ENCODE results near the gene IL36RN.
"Not testable (repeated sequence)": the region's sequence is repeated elsewhere in the genome, so short reads cannot be mapped to it uniquely, and the experiment has no call there.

The IL36RN gene

DNA sequence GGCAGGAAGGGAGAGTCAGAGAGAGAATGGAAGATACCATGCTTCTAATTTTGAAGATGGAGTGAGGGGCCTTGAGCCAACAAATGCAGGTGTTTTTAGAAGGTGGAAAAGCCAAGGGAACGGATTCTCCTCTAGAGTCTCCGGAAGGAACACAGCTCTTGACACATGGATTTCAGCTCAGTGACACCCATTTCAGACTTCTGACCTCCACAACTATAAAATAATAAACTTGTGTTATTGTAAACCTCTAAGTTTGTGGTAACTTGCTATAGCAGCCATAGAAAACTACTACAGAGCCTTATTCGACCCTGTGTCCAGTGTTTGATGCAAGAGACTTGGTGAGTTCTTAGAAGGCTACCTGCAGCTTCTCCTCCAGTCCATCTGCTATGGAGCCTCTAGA, 16.6 kb downstream of the IL36RN start:
- no peak for DNase-seq

DNA sequence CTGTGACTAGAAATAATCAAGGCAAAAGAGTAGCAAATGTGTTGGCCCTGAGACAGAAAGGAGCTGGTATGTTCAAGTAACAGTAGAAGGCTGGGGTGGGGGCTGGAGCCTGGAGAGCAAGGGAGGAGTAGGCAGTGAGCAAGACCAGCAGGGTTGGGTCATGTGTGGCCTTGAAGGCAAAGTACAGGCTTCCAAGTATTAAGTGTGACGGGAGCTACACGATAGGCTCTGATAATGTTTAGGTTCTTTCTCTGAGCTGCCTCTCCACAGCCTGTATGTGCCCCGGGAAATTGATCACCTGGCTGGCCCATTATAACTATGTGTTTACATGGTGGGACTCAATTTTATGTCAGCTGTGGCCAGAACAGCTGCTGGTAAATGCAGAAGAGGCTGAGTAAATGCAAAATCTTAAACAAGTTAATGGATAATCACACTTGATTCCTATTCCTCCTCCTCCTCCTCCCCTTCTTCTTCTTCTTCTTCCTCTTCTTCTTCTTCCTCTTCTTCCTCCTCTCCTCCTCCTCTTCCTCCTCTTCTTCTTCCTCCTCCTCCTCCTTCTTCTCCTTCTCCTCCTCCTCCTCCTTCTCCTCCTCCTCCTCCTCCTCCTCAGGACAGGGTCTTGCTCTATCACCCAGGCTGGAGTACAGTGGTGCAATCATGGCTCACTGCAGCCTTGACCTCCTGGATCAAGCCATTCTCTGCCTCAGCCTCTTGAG, 18.1 kb downstream of the IL36RN start:
- DNase-seq, result no peak

DNA sequence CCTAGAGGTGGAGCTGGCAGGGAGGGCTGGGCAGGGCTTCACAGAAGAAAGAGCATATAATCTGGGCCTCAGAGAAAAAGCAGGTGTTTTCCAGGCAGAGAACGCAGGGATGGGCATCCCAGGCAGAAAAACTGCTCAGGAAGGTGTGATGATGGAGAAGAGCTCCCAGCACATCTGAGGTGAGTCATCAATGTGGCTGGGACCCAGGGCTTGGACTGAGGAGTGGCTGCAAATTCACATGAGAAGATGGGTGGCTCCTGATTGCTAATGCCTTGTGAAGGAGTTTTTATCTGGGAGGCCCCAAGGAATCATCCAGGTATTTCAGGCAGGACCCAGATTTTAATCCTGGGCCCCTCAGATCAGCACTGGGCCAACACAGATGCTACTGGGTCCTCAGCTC, 18.9 kb downstream of the IL36RN start:
- DNase-seq, result no peak

DNA sequence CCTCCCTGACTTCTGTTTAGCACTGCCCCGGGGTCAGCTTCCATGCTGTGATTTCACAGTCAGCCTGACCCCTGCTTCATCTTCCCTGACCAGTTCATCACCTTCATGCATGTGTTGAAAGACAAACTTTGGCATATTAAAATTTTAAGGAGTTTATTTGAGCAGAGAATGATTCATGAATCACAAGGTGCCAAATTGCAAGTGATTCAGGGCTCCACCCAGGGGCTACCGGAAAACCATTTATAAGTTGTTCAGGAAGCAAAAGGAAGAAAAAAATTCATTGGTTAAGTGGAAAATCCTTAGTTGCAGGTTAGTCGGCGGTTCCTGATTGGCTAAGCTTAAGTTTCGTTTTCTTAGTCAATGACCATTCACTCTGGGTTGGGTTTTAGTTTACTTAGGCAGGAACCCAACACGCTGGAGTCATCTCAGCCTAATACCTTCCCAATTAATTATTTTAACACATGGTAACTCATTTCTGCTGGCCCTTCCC, 19.4 kb downstream of the IL36RN start:
- no peak for DNase-seq

DNA sequence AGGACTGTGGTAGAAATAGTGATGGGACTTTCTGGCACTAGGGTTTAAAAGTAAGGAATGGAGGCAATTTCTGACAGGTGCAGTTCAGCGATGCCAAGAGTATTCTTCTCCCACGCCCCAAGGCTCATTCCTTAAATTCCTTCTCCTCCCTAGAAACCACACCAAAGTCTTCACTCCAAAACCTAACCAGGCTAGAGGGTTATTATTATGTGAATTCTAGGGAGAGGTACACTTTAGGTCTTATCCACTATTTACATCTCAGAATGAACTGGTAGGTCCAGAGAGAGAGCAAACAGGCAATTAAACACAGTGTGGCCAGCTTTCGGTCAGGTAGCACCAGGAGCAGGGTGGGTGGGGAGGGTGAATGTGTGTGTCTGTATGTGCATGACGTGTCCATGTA, 20.1 kb downstream of the IL36RN start:
- DNase-seq, result no peak

DNA sequence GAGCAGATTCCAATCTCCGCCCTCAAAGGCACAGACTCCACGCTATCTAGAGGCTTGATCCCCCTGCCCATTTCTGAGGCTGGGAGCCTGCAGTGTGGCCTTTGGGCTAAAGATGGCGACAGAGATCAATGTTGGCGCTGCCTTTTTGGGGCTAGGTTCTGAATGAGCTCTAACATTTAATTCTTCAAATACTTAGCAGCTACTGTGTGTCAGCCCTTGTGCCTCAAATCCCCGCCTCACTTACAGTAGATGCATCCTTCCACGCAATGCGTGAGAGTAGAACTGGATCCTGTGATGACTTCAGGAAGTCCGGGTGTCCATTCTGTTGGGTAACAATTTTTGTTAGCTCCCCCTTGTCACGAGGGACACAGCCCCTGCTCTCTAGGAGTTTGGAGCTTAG, 21.1 kb downstream of the IL36RN start:
- DNase-seq, result peak; percentile 52

DNA sequence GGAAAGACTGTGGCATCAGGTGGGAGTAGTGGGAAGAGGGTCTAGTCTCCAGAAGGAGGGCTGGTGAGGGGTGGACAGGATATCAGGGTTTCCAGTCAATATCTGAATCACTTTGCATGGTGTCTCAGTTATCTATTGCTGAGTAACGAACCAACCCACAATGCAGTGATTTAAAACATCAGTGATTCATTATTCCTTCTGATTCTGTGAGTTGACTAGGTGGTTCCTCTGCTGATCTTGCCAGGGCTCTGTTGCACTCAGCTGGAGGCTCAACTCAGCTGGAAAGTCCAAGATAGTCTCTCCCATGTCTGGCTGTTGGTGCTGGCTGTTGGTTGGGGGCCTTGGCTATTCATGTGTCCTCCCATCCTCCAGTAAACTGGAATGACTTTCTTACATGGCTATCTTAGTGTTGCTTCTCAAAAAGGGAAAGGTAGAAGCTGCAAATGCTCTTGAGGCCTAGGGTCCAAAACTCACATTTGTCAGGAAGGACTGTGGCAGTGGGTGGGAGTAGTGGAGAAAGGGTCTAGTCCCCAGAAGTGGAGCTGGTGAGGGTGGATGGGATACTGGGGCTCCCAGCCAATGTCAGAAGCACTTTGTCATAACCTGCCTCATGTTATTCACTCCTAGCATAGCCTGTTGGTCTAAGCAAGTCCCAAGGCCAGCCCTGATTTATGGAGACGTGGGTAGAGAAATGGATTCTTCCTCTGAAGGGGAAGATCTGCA, 22.7 kb downstream of the IL36RN start:
- no peak for DNase-seq

DNA sequence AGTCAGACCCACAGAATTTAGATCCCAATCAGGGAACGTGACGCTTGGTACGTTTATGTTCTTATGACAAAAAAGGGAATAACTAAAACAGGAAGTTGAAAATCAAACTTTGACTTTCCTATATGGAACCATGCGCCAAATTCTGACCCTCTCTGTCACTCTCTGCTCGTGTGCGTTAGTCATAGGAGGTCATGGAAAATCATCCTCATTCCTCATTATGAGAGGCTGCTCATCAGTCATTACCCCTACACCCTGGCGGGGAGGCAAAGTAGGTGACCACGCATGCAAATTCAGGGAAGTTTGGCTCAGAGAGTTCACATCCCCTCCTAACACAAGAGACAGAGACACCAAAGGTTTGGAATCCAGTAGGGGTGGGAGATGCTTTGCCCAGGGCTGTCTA, 24.3 kb downstream of the IL36RN start:
- no peak for DNase-seq

DNA sequence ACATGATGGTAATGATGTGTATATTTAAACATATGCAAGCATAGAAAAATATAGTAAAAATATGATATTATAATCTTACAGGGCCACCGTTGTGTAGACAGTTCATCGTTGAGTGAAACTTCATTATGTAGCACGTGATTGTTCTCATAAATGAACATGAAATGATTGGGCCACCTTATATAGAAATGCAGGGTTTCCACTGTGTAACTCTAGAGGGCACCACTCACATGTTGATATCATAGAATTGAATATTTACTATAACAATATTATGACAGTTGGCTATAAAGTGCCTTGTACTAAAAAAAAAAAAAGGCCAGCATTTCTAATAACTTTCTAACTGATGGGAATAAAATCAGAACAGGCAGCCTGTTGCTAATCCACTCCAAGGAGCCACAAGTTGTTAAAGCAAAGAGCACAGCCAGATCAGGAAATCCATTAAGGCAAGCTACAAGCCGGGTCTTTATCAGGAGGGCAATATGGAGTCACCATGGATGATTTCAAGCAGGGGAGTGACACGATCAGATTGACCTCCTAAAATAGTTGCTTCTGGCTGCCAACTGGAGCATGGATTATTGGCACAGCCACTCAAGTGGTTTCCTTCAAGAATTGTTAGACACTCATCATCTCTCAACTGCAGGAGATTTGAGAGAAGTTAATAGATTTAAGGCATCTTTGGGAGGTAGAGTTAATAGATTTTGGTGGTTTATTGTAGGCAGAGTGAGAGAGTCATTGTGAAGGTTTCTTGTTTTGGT, 25.4 kb downstream of the IL36RN start:
- DNase-seq, result no peak

DNA sequence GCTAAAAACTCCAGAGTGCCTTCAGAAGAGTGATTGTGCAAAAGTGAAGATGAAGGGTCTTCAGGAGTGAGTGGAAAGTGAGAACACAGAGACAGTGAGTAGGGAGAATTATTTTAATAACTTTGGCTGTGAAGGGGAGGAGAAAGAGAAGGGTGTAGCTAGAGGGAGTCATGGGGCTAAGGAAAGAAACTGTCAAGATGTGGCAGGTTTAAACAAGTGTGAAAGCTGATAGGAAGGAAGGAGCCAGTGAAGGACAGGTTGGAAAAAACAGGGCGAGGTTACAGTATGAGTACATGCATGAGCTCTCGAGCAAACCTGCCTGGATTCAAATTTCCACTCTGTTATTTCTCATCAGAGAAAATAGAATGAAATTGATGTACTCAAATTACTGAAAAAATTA, 26.5 kb downstream of the IL36RN start:
- DNase-seq, result no peak

DNA sequence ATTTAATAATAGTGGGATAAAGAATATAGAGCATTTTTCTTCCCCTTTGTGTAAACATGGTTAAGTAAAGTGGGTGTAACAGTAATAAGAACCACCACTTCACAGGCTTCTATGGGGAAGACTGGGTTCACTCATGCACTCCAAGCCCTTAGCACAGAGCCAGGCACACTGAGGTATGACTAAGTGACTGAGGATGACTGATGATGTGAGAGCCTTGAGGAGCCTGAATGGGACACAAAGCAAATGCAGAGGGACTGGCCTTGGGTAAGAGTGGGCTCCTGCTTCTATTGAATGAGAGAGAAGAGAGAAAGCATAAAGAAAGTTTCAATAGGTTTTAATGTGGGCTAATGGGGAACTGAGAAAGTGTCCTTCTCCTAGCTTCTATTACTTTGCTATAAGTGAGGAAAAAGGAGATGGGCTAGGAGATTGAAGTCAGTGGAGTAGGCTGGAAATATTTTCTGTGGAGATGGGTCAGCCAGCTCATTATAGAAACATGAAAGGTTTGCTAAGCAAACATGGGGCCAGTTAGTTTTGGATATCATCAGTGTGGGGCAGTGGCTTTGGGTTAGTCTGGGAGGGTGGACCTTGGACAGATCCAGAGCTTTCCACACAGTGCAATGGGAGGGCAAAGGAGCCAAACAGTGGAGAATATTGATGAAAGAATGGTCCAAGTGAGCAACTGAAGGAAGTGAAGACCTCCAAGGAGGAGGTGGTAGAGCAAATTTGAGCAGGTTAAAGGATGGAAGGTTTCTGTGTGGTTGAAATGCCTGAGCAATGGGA, 29.4 kb downstream of the IL36RN start:
- no peak for DNase-seq

DNA sequence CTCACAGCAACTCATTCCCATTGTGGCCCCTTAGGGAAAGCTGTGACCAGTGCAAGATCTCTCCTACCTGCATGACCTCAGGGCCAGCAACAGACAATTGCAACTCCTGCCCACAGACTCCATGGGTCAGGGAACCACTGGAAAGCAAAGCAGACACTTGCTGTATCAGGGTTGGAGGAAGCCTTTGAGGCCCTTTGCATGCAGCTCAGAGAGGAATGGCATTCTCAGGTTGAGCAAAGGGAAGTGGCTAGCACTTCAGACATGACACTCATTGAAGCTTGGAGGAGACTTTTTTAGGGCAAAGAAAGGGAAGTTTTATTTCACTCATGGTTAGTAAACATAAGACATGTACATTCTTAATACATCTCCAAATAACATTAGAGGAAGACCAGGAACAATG, 30.9 kb downstream of the IL36RN start:
- no peak for DNase-seq

DNA sequence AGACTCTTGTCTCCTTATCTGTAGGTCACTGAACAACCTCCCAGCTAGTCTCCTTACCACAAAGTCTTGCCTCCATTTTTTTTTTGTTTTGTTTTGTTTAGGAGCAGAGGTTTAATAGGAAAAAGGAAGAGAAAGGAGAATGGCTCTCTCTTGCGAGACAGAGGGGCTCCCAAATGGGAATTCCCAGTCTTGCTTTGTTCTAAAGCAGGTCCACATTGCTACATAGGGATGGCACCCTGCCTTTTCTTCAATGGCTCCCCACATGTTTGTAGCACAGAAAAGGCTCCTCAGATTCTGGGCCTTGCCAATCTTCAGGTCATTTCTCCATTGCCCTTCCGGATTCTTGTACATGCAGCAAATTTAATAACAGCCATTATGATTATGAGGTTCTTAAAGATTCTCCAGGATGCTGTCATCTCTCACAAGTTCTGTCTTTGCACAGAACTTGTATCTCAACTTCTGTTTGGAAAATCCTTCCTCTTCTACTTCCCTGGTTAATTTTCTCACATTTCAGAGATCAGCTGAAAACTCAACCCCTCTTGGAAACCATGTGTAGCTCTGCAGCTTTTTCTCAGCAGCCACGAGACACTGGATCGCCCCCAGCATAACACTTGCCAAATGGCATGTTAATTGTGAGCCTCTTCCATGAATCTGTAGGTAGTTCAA, 32.4 kb downstream of the IL36RN start:
- no peak for DNase-seq

DNA sequence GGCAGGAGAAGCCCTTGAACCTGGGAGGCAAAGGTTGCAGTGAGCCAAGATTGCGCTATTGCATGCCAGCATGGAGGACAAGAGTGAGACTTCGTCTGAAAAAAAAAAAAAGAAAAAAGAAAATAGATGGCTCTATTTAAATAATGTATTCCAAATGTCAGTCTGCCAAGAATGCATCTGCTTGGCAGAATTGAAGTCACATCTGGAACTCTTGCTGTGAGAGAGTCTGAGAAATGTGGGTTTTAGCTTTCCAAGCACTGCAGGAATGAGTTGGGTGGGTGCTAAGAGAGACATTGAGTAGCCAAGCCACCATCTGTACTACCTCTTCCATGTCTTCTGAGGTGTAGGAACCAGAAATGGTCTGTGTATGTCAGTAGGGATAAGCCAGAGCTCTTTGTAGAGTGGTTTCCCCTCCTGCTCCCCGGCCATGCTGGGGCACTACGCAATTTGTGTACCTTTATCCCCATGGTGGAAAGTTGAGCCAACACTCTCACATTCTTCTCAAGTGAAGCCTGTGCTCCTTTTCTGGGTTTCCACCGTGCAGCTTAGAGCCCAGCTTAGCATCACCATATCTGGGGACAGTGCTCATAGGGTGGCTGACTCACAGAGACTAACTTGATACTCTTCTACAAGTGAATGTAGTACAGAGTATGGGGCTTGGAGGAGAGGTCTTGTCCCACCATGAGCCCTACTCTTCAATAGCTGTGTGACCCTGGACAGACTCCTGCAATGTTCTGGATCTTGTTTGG, 34.0 kb downstream of the IL36RN start:
- no peak for DNase-seq

DNA sequence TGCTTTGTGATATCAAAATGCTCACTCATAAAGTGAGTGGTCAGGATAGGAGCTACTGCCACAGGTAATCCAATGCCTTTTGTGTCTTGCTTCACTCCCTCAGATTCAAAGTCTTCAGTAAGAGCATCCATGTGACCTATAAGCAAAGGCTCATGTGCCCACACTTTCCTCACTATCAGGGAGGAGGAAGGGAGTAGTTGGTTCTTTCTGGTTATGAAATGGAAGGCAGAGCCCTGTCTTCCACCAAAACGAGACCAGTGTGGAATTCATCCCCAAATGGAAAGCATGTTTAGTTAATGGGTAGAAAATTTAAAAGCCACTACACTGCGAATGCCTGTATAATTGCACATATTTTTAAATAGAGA, 34.6 kb downstream of the IL36RN start:
- no peak for DNase-seq

DNA sequence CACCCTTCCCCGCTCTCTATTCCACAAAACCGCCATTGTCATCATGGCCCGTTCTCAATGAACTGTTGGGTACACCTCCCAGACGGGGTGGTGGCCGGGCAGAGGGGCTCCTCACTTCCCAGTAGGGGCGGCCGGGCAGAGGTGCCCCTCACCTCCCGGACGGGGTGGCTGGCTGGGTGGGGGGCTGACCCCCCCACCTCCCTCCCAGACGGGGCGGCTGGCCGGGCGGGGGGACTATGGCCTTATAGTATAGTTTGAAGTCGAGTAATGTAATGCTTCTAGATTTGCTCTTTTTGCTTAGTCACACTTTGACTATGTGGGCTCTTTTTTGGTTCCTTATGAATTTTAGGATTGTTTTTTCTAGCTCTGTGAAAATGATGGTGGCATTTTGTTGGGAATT, 37.3 kb downstream of the IL36RN start:
- DNase-seq, result not testable (repeated sequence)

DNA sequence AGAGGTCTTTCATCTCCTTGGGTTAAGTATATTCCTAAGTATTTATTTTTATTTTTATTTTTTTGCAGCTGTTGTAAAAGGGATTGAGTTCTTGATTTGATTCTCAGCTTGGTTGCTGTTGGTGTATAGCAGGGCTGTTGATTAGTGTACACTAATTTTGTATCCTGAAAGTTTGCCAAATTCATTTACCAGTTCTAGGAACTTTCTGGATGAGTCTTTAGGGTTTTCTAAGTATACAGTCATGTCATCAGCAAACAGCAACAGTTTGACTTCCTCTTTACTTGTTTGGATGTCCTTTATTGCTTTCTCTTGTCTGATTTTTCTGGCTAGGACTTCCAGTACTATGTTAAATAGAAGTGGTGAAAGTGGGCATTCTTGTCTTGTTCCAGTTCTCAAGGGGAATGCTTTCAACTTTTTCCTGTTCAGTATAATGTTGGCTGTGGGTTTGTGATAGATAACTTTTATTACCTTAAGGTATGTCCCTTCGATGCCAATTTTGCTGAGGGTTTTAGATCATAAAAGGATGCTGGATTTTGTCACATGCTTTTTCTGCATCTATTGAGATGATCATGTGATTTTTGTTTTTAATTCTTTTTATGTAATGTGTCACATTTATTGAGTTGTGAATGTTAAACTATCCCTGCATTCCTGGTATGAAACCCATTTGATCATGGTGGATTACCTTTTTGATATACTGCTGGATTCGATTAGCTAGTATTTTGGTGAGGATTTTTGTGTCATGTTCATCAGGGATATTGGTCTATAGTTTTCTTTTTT, 38.0 kb downstream of the IL36RN start:
- DNase-seq, result not testable (repeated sequence)

DNA sequence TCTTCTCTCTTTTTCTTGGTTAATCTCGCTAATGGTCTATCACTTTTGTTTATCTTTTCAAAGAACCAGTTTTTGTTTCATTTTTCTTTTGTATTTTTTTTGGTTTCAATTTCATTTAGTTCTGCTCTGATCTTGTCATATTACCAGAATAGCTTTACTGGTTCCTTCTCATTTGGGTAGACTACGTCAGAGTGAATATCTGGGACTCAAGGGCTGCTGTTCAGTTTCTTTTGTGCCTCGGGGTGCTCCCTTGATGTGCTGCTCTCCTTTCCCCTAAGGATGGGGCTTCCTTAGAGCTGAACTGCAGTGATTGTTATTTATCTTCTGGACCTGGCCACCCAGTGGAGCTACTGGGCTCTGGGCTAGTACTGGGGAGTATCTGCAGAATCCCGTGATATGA, 39.0 kb downstream of the IL36RN start:
- DNase-seq, result peak; percentile 5

DNA sequence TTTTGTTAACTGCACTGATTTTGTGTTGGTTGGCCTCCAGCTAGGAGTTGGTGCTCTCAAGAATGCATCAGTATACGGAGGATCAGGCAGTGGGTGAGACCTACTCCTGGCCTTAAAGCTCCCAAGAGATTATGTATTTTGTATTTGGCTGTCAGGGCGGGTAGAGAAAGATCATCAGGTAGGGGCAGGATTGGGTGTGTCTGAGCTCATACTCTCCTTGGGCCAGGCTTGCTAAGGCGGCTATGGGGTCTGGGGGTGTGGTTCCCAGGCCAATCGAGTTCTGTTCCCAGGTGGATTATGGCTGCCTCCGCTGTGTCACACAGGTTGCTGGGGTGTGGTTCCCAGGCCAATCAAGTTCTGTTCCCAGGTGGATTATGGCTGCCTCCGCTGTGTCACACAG, 39.5 kb downstream of the IL36RN start:
- no peak for DNase-seq

DNA sequence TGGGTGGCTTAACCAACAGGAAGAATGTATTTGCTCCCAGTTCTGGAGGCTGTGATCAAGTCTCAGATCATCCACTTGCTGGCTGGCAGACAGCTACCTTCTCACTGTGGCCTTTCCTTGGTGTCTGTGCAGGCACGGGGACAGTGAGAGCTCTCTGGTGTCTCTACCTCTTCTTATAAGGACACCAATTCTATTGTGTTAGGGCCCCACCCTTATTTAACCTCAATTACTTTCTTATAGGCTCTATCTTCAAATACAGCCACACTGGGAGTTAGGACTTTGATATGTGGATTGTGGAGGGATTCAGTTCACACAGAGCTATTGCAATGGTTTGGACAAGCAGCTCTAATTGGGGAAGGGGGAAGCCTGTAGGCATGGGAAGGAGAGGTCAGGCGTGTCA, 43.1 kb downstream of the IL36RN start:
- no peak for DNase-seq

DNA sequence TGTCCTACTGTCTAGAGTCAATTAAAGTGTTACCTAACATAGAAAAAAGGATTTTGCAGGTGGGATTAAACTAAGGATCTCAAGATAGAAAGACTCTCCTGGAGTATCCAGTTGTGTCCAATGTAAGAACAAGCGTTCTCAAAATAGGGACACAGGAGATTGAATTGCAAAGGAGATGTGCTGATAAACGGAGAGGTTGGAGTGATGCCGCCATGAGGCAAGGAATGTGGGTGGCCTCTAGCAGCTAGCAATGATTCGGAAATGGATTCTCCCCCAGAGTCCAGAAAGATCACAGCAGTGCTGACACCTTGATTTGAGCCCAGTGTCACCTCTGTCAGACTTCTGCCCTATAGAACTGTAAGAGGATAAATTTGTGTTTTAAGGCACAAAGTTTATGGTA, 44.3 kb downstream of the IL36RN start:
- DNase-seq, result no peak
